A673 (cell line): ENCODE data around the gene PRPF6. TPM values are rescaled to one million over a fixed set of nuclear protein-coding genes. Genes with fewer than 3 reads are reported as not detected.

Experiments used
- BruUV-seq: library from RNA; stranded (reverse); fragments of 400-500 nt; replicated peaks from 2 replicates; lab custom pipeline; 2021; lab: Mats Ljungman, UMichigan
- CTCF ChIA-PET: fragments of 300-600 bp; sonication (Branson Sonifier 250); formaldehyde crosslinking; loops from one replicate; lab custom pipeline; 2022; ENCODE audit warnings: antibody characterized with exemption; lab: Charles Lee
- POLR2A ChIA-PET: fragments of 300-600 bp; sonication (Branson Sonifier 250); formaldehyde crosslinking; loops from one replicate; lab custom pipeline; 2022; ENCODE audit warnings: antibody characterized with exemption; ENCODE audit not compliant: low non-redundant PET; lab: Charles Lee
- DNase-seq: peaks from one replicate; pipeline ENCODE4 v3.0.0-alpha.2; 2015; ENCODE audit warnings: low spot score
- H3K27ac ChIP-seq: fragments of 200-600 bp; sonication (generic); 2 replicates; pipeline ENCODE4 v1.5.1; 2016; ENCODE audit warnings: mixed run types, low read depth, mild to moderate bottlenecking, mixed read lengths, antibody characterized with exemption, low read length; ENCODE audit not compliant: poor library complexity, severe bottlenecking
- H3K27me3 ChIP-seq: fragments of 200-600 bp; sonication (generic); replicated peaks from 2 replicates; pipeline ENCODE4 v1.6.1; 2017; ENCODE audit warnings: mixed run types, low read depth, mild to moderate bottlenecking, mixed read lengths, antibody characterized with exemption, low read length; ENCODE audit not compliant: insufficient read depth, poor library complexity
- H3K36me3 ChIP-seq: fragments of 200-600 bp; sonication (generic); 2 replicates; pipeline ENCODE4 v1.6.1; 2016; ENCODE audit warnings: mixed run types, mild to moderate bottlenecking, mixed read lengths, antibody characterized with exemption, low read length; ENCODE audit not compliant: insufficient read depth, poor library complexity, severe bottlenecking
- H3K4me1 ChIP-seq: fragments of 200-600 bp; sonication (generic); 2 replicates; pipeline ENCODE4 v1.6.1; 2017; ENCODE audit warnings: mixed run types, mild to moderate bottlenecking, mixed read lengths, antibody characterized with exemption, low read length; ENCODE audit not compliant: insufficient read depth, poor library complexity, severe bottlenecking
- H3K4me3 ChIP-seq: fragments of 200-600 bp; sonication (generic); 2 replicates; pipeline ENCODE4 v1.5.1; 2016; ENCODE audit warnings: low read depth, mixed run types, mild to moderate bottlenecking, mixed read lengths, low read length; ENCODE audit not compliant: poor library complexity, severe bottlenecking
- H3K9me3 ChIP-seq: fragments of 200-600 bp; sonication (generic); 2 replicates; pipeline ENCODE4 v1.6.1; 2016; ENCODE audit warnings: mixed run types, low read depth, mild to moderate bottlenecking, mixed read lengths, antibody characterized with exemption, low read length; ENCODE audit not compliant: poor library complexity, severe bottlenecking
- CTCF ChIP-seq: fragments of 300-800, 200-600 bp; sonication (generic); conservative IDR thresholded peaks from 2 replicates; pipeline ENCODE4 v1.5.1; 2017; ENCODE audit warnings: low read depth, mild to moderate bottlenecking, antibody characterized with exemption, low read length, moderate library complexity, mixed read lengths
- EZH2 ChIP-seq: fragments of 200-600 bp; sonication (generic); IDR thresholded peaks from 2 replicates; pipeline ENCODE4 v1.6.1; 2017; ENCODE audit warnings: borderline replicate concordance, low read depth, mild to moderate bottlenecking, mixed read lengths, antibody characterized with exemption, low read length; ENCODE audit not compliant: poor library complexity, severe bottlenecking
- intact Hi-C: fragments of 100-400 bp; cut with micrococcal nuclease; formaldehyde crosslinking; loops from one replicate; pipeline ENCODE4 v1.10.0; 2022; ENCODE audit not compliant: unreplicated experiment
- total RNA-seq: library from RNA; stranded (reverse); gene quantifications from 2 replicates; pipeline ENCODE4 v1.2.3, GENCODE V29; 2021

PRPF6 gene
- total RNA-seq, 1 experiment from 2014 or later: 86.3 TPM

- POLR2A ChIA-PET: interaction anchor here (0.5 kb wide), 1 partner anchor 140 kb away, joined by 3 read pairs; no protein-coding TSS in a partner anchor
Observed at GRCh38 chr20:63935447-63935846, 45.5 kb upstream of the PRPF6 start.

GRCh38 chr20:63937596-63937995 is 43.3 kb upstream of the PRPF6 start:
- ChIA-PET CTCF (no interaction called here), POLR2A (no interaction called here)
- Histone ChIP-seq H3K4me1 (no peaks in the 10 kb centered on the region), H3K27ac (no peak overlapping the region), H3K36me3 (peaks cover 18% of the 10 kb centered on the region), H3K27me3 (no peaks in the 10 kb centered on the region), H3K4me3 (no peak overlapping the region), H3K9me3 (no peaks in the 10 kb centered on the region)
- DNase-seq: no peak
- no TSS peak for BruUV-seq
- TF ChIP-seq CTCF: no peak
- no peak for TF ChIP-seq EZH2
- intact Hi-C loops: no loop called here

More at GRCh38 chr20:63935447-63935846, 45.5 kb upstream of the PRPF6 start:
- H3K27ac ChIP-seq: no peak overlapping the region
- no peak for DNase-seq
- CTCF ChIA-PET: no interaction called here
- H3K4me3 ChIP-seq: no peak overlapping the region
- no peaks in the 10 kb centered on the region for H3K27me3 ChIP-seq
- no peak for TF ChIP-seq CTCF
- TF ChIP-seq EZH2: no peak
- intact Hi-C loops: no loop called here
- no TSS peak for BruUV-seq
- H3K4me1 ChIP-seq: no peaks in the 10 kb centered on the region
- H3K36me3 ChIP-seq: peaks cover 31% of the 10 kb centered on the region
- no peaks in the 10 kb centered on the region for H3K9me3 ChIP-seq

- Histone ChIP-seq H3K36me3 (peaks cover 28% of the 10 kb centered on the region), H3K9me3 (no peaks in the 10 kb centered on the region), H3K27me3 (no peaks in the 10 kb centered on the region), H3K4me1 (no peaks in the 10 kb centered on the region), H3K4me3 (no peak overlapping the region), H3K27ac (no peak overlapping the region)
- DNase-seq: no peak
- POLR2A ChIA-PET: no interaction called here
- CTCF ChIA-PET: no interaction called here
- TF ChIP-seq CTCF (no peak), EZH2 (no peak)
- intact Hi-C loops: no loop called here
- BruUV-seq: no TSS peak
Observed at GRCh38 chr20:63939061-63939935, 41.6 kb upstream of the PRPF6 start.
